ENCODE results near the gene IL17C.

Gene IL17C

DNA sequence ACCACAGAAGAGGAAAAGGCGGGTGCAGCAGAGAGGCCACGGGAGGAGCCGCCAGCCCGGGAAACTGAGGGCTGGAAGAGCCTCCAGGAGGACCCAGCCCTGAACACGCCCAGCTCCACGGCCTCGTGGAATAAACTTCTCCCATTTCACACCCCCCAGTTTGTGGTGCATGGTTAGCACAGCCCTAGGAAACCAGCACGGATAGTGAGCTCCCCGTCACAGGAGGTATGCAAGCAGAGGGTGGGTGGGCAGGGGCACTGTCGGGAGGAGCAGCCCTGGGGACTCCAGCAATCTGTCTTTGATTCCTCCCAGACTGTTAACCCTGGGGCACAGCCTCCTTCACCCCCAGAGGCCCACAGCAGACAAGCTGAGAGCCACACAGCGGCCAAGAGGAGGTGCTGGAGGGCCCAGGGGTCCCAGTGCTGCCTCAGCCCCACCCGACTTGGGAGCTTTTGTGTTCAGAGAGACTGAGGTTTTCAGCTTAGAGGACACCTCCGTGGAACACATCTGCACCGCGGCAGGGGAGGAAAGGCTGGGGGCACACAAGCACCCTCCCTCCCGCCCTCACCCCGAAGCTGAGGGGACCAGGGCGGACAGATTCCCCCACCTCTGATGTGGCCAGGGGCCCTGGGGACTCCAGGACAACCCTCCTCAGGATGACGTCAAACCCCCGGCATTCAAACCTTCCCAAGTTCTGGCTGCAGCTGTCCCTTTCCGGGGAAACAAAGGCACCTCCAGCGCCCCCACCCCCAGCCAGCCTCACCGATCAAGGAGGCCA is 1.7 kb upstream of the IL17C start:
- POLR2A ChIA-PET, result no interaction called here

GRCh38 chr16:88639231-88640038 is 1.1 kb downstream of the IL17C start:
- 27% methylated on average over 41 of the region's 45 CpGs for WGBS (ENCODE audit: insufficient coverage)

More for the DNA sequence above, 1.7 kb upstream of the IL17C start:
- WGBS (ENCODE audit: insufficient coverage), result 64% methylated on average over 12 of the region's 23 CpGs
- H3K4me3 ChIP-seq (ENCODE audit: control insufficient read depth in 1 of 7, extremely low read depth in 1 of 7, insufficient read depth in 4 of 7, low read depth in 2 of 7, low read length in 6 of 7), result no peak overlapping the region
- peaks cover 0 to 31% (median 21%) of the 10 kb centered on the region in 4 experiments for H3K4me1 ChIP-seq (ENCODE audit: control extremely low read depth in 1 of 4, control insufficient read depth in 4 of 4, insufficient read depth in 4 of 4, low read length in 3 of 4)
- DNase-seq, result no peak
- H3K9me3 ChIP-seq (ENCODE audit: control extremely low read depth in 1 of 5, control insufficient read depth in 4 of 5, insufficient read depth in 2 of 5, low read depth in 1 of 5, low read length in 4 of 5), result no peaks in the 10 kb centered on the region
- H3K27ac ChIP-seq (ENCODE audit: insufficient read depth in 1 of 2, low read depth in 1 of 2, low read length in 2 of 2, poor library complexity in 1 of 2, severe bottlenecking in 2 of 2), result no peak overlapping the region
- peaks cover 0 to 72% (median 18%) of the 10 kb centered on the region in 5 experiments for H3K27me3 ChIP-seq (replicated peaks in 2 of 5; ENCODE audit: control insufficient read depth in 4 of 5, insufficient read depth in 5 of 5, low read length in 4 of 5)
- H3K36me3 ChIP-seq (ENCODE audit: control insufficient read depth in 4 of 4, insufficient read depth in 4 of 4, low read length in 3 of 4), result peaks cover 0 to 15% (median 8%) of the 10 kb centered on the region in 4 experiments
- CTCF ChIA-PET, result interaction anchor here (0.7 to 1.1 kb wide), 3 partner anchors 10 to 48 kb away, joined by 3 to 4 read pairs (median 3); no protein-coding TSS in a partner anchor

GRCh38 chr16:88640039-88640495 is 1.7 kb downstream of the IL17C start:
- WGBS (ENCODE audit: insufficient coverage), result 33% methylated on average over 2 of the region's 13 CpGs
- no peak for DNase-seq
- CTCF ChIA-PET, result interaction anchor here (0.6 to 0.9 kb wide), 2 partner anchors 24 to 43 kb away, joined by 3 to 4 read pairs; no protein-coding TSS in a partner anchor
- Histone ChIP-seq H3K27ac (ENCODE audit: insufficient read depth in 1 of 2, low read depth in 1 of 2, low read length in 2 of 2, poor library complexity in 1 of 2, severe bottlenecking in 2 of 2) (no peak overlapping the region), H3K27me3 (replicated peaks in 2 of 5; ENCODE audit: control insufficient read depth in 4 of 5, insufficient read depth in 5 of 5, low read length in 4 of 5) (peaks cover 0 to 62% (median 17%) of the 10 kb centered on the region in 5 experiments), H3K9me3 (ENCODE audit: control extremely low read depth in 1 of 5, control insufficient read depth in 4 of 5, insufficient read depth in 2 of 5, low read depth in 1 of 5, low read length in 4 of 5) (no peaks in the 10 kb centered on the region), H3K4me3 (ENCODE audit: control insufficient read depth in 1 of 7, extremely low read depth in 1 of 7, insufficient read depth in 4 of 7, low read depth in 2 of 7, low read length in 6 of 7) (no peak overlapping the region), H3K36me3 (ENCODE audit: control insufficient read depth in 4 of 4, insufficient read depth in 4 of 4, low read length in 3 of 4) (peaks cover 0 to 26% (median 10%) of the 10 kb centered on the region in 4 experiments), H3K4me1 (ENCODE audit: control extremely low read depth in 1 of 4, control insufficient read depth in 4 of 4, insufficient read depth in 4 of 4, low read length in 3 of 4) (peaks cover 0 to 14% (median 6%) of the 10 kb centered on the region in 4 experiments)
- POLR2A ChIA-PET, result interaction anchor here (0.6 kb wide), 1 partner anchor 63 kb away, joined by 3 read pairs; no protein-coding TSS in a partner anchor

More at GRCh38 chr16:88639231-88640038, 1.1 kb downstream of the IL17C start:
- Histone ChIP-seq H3K9me3 (ENCODE audit: control extremely low read depth in 1 of 5, control insufficient read depth in 4 of 5, insufficient read depth in 2 of 5, low read depth in 1 of 5, low read length in 4 of 5) (no peaks in the 10 kb centered on the region), H3K27me3 (replicated peaks in 2 of 5; ENCODE audit: control insufficient read depth in 4 of 5, insufficient read depth in 5 of 5, low read length in 4 of 5) (peaks cover 0 to 68% (median 18%) of the 10 kb centered on the region in 5 experiments), H3K36me3 (ENCODE audit: control insufficient read depth in 4 of 4, insufficient read depth in 4 of 4, low read length in 3 of 4) (peaks cover 0 to 21% (median 7%) of the 10 kb centered on the region in 4 experiments), H3K4me1 (ENCODE audit: control extremely low read depth in 1 of 4, control insufficient read depth in 4 of 4, insufficient read depth in 4 of 4, low read length in 3 of 4) (peaks cover 0 to 20% (median 12%) of the 10 kb centered on the region in 4 experiments), H3K4me3 (ENCODE audit: control insufficient read depth in 1 of 7, extremely low read depth in 1 of 7, insufficient read depth in 4 of 7, low read depth in 2 of 7, low read length in 6 of 7) (no peak overlapping the region), H3K27ac (ENCODE audit: insufficient read depth in 1 of 2, low read depth in 1 of 2, low read length in 2 of 2, poor library complexity in 1 of 2, severe bottlenecking in 2 of 2) (no peak overlapping the region)
- DNase-seq, result peak in 1 of 3 donors; percentile 21
- POLR2A ChIA-PET, result no interaction called here
- CTCF ChIA-PET, result interaction anchor here (0.6 to 1.1 kb wide), 3 partner anchors 10 to 65 kb away, joined by 3 to 4 read pairs (median 3); no protein-coding TSS in a partner anchor

- Histone ChIP-seq H3K27ac (ENCODE audit: insufficient read depth in 1 of 2, low read depth in 1 of 2, low read length in 2 of 2, poor library complexity in 1 of 2, severe bottlenecking in 2 of 2) (no peak overlapping the region), H3K27me3 (replicated peaks in 2 of 5; ENCODE audit: control insufficient read depth in 4 of 5, insufficient read depth in 5 of 5, low read length in 4 of 5) (peaks cover 0 to 56% (median 17%) of the 10 kb centered on the region in 5 experiments), H3K4me1 (ENCODE audit: control extremely low read depth in 1 of 4, control insufficient read depth in 4 of 4, insufficient read depth in 4 of 4, low read length in 3 of 4) (peaks cover 0 to 10% (median 4%) of the 10 kb centered on the region in 4 experiments), H3K4me3 (ENCODE audit: control insufficient read depth in 1 of 7, extremely low read depth in 1 of 7, insufficient read depth in 4 of 7, low read depth in 2 of 7, low read length in 6 of 7) (no peak overlapping the region), H3K36me3 (ENCODE audit: control insufficient read depth in 4 of 4, insufficient read depth in 4 of 4, low read length in 3 of 4) (peaks cover 0 to 32% (median 14%) of the 10 kb centered on the region in 4 experiments), H3K9me3 (ENCODE audit: control extremely low read depth in 1 of 5, control insufficient read depth in 4 of 5, insufficient read depth in 2 of 5, low read depth in 1 of 5, low read length in 4 of 5) (no peaks in the 10 kb centered on the region)
- 59% methylated on average over 14 of the region's 17 CpGs for WGBS (ENCODE audit: insufficient coverage)
- ChIA-PET CTCF (interaction anchor here (0.9 kb wide), 1 partner anchor 23 kb away, joined by 4 read pairs; no protein-coding TSS in a partner anchor), POLR2A (interaction anchor here (0.6 kb wide), 1 partner anchor 63 kb away, joined by 3 read pairs; no protein-coding TSS in a partner anchor)
- peak in 1 of 3 donors; percentile 17 for DNase-seq
These were observed 2.3 kb downstream of the IL17C start for GRCh38 chr16:88640498-88641247.

- H3K4me1 ChIP-seq (ENCODE audit: control extremely low read depth in 1 of 4, control insufficient read depth in 4 of 4, insufficient read depth in 4 of 4, low read length in 3 of 4), result peaks cover 0 to 13% (median 5%) of the 10 kb centered on the region in 4 experiments
- H3K27me3 ChIP-seq (replicated peaks in 2 of 5; ENCODE audit: control insufficient read depth in 4 of 5, insufficient read depth in 5 of 5, low read length in 4 of 5), result peaks cover 0 to 32% (median 14%) of the 10 kb centered on the region in 5 experiments
- no peak overlapping the region for H3K27ac ChIP-seq (ENCODE audit: insufficient read depth in 1 of 2, low read depth in 1 of 2, low read length in 2 of 2, poor library complexity in 1 of 2, severe bottlenecking in 2 of 2)
- 94% methylated on average over 43 of the region's 58 CpGs for WGBS (ENCODE audit: insufficient coverage)
- ChIA-PET CTCF (no interaction called here), POLR2A (no interaction called here)
- no peak overlapping the region for H3K4me3 ChIP-seq (ENCODE audit: control insufficient read depth in 1 of 7, extremely low read depth in 1 of 7, insufficient read depth in 4 of 7, low read depth in 2 of 7, low read length in 6 of 7)
- no peaks in the 10 kb centered on the region for H3K9me3 ChIP-seq (ENCODE audit: control extremely low read depth in 1 of 5, control insufficient read depth in 4 of 5, insufficient read depth in 2 of 5, low read depth in 1 of 5, low read length in 4 of 5)
- DNase-seq, result no peak
- peaks cover 0 to 47% (median 19%) of the 10 kb centered on the region in 4 experiments for H3K36me3 ChIP-seq (ENCODE audit: control insufficient read depth in 4 of 4, insufficient read depth in 4 of 4, low read length in 3 of 4)
These were observed 4.7 kb downstream of the IL17C start for GRCh38 chr16:88642881-88643643.

GRCh38 chr16:88643644-88643932 is 5.2 kb downstream of the IL17C start:
- Histone ChIP-seq H3K36me3 (ENCODE audit: control insufficient read depth in 4 of 4, insufficient read depth in 4 of 4, low read length in 3 of 4) (peaks cover 0 to 50% (median 19%) of the 10 kb centered on the region in 4 experiments), H3K4me3 (ENCODE audit: control insufficient read depth in 1 of 7, extremely low read depth in 1 of 7, insufficient read depth in 4 of 7, low read depth in 2 of 7, low read length in 6 of 7) (no peak overlapping the region), H3K4me1 (ENCODE audit: control extremely low read depth in 1 of 4, control insufficient read depth in 4 of 4, insufficient read depth in 4 of 4, low read length in 3 of 4) (peaks cover 0 to 13% (median 6%) of the 10 kb centered on the region in 4 experiments), H3K27me3 (replicated peaks in 2 of 5; ENCODE audit: control insufficient read depth in 4 of 5, insufficient read depth in 5 of 5, low read length in 4 of 5) (peaks cover 0 to 27% (median 11%) of the 10 kb centered on the region in 5 experiments), H3K9me3 (ENCODE audit: control extremely low read depth in 1 of 5, control insufficient read depth in 4 of 5, insufficient read depth in 2 of 5, low read depth in 1 of 5, low read length in 4 of 5) (no peaks in the 10 kb centered on the region), H3K27ac (ENCODE audit: insufficient read depth in 1 of 2, low read depth in 1 of 2, low read length in 2 of 2, poor library complexity in 1 of 2, severe bottlenecking in 2 of 2) (no peak overlapping the region)
- 97% methylated on average over 8 of the region's 9 CpGs for WGBS (ENCODE audit: insufficient coverage)
- ChIA-PET CTCF (no interaction called here), POLR2A (no interaction called here)
- DNase-seq, result no peak
